ENCODE results near the gene STK10. TPM values are rescaled to one million over a fixed set of nuclear protein-coding genes. Genes with fewer than 3 reads are reported as not detected.

STK10 gene
- total and polyA plus RNA-seq, 11 donors: 5.5 to 52.9 (median 10.2) TPM

- DNase-seq (no peak), ATAC-seq (no peak)
- intact Hi-C loops (cut with DNase I): loop anchor here in 8 of 10 donors (5.0 to 10.0 kb wide), 6 partner anchors 173 to 588 kb away; partner anchors contain the start of genes UBTD2 (in 5 of the 8) and SH3PXD2B (in 1 of the 8)
- Histone ChIP-seq H3K36me3 (peaks cover 0 to 35% (median 5%) of the 10 kb centered on the region in 9 donors), H3K4me3 (no peak overlapping the region), H3K9me3 (no peaks in the 10 kb centered on the region), H3K4me1 (peaks cover 5 to 81% (median 41%) of the 10 kb centered on the region in 12 donors), H3K27ac (peak overlapping the region in 5 of 12 donors; percentile 52 to 88 (median 78)), H3K27me3 (no peaks in the 10 kb centered on the region)
- no peak for TF ChIP-seq CTCF (IDR thresholded peaks at IDR 0.05)
- TF ChIP-seq POLR2A (IDR thresholded peaks at IDR 0.05): no peak
- WGBS, 4 donors: 68 to 79% (median 72%) methylated on average over 8 of the region's 8 CpGs
These were observed 78.3 kb downstream of the STK10 start for GRCh38 chr5:172109749-172110148.

- ATAC-seq: no peak
- H3K36me3 ChIP-seq: peaks cover 0 to 57% (median 5%) of the 10 kb centered on the region in 9 donors
- peaks cover 5 to 84% (median 55%) of the 10 kb centered on the region in 12 donors for H3K4me1 ChIP-seq
- intact Hi-C loops (cut with DNase I): loop anchor here (1.0 to 10.0 kb wide), 8 partner anchors 81 to 590 kb away; partner anchors contain the start of genes STK10 (in 7 of the 10) and UBTD2 (in 4 of the 10)
- WGBS, 4 donors: 40 to 42% (median 40%) methylated on average over 13 of the region's 13 CpGs
- H3K9me3 ChIP-seq: no peaks in the 10 kb centered on the region
- peak overlapping the region in 1 of 12 donors; percentile 32 for H3K27ac ChIP-seq
- peak in 1 of 5 donors; percentile 3 for DNase-seq
- H3K27me3 ChIP-seq: no peaks in the 10 kb centered on the region
- peak overlapping the region in 5 of 12 donors; percentile 29 to 46 (median 41) for H3K4me3 ChIP-seq
- TF ChIP-seq POLR2A (IDR thresholded peaks at IDR 0.05) (no peak), CTCF (IDR thresholded peaks at IDR 0.05) (no peak)
These were observed 80.5 kb downstream of the STK10 start for GRCh38 chr5:172107571-172107970.

- TF ChIP-seq POLR2A (IDR thresholded peaks at IDR 0.05) (no peak), CTCF (IDR thresholded peaks at IDR 0.05) (peak; percentile 84 to 99 (median 90))
- Histone ChIP-seq H3K4me1 (peaks cover 2 to 83% (median 55%) of the 10 kb centered on the region in 12 donors), H3K27me3 (no peaks in the 10 kb centered on the region), H3K36me3 (peaks cover 0 to 65% (median 6%) of the 10 kb centered on the region in 9 donors), H3K4me3 (peak overlapping the region in 9 of 12 donors; percentile 9 to 46 (median 29)), H3K27ac (peak overlapping the region in 1 of 12 donors; percentile 32), H3K9me3 (no peaks in the 10 kb centered on the region)
- DNase-seq (peak in 4 of 5 donors; percentile 42 to 82 (median 58)), ATAC-seq (peak in 3 of 4 donors; percentile 21 to 27 (median 26))
- WGBS, 4 donors: 19 to 32% (median 30%) methylated on average over 24 to 39 of the region's 39 CpGs
- intact Hi-C loops (cut with DNase I): loop anchor here (1.0 to 10.0 kb wide), 8 partner anchors 82 to 591 kb away; partner anchors contain the start of genes STK10 (in 7 of the 10) and UBTD2 (in 4 of the 10)
These were observed 81.3 kb downstream of the STK10 start for GRCh38 chr5:172106511-172107356.

GRCh38 chr5:172105811-172106210 lies 82.2 kb downstream of the STK10 start:
- Histone ChIP-seq H3K4me1 (peaks cover 0 to 73% (median 46%) of the 10 kb centered on the region in 12 donors), H3K36me3 (peaks cover 0 to 74% (median 6%) of the 10 kb centered on the region in 9 donors), H3K9me3 (no peaks in the 10 kb centered on the region), H3K27me3 (no peaks in the 10 kb centered on the region), H3K27ac (no peak overlapping the region), H3K4me3 (no peak overlapping the region)
- peak in 2 of 5 donors; percentile 18 to 33 for DNase-seq
- TF ChIP-seq POLR2A (IDR thresholded peaks at IDR 0.05) (no peak), CTCF (IDR thresholded peaks at IDR 0.05) (no peak)
- intact Hi-C loops (cut with DNase I): loop anchor here (2.0 to 10.0 kb wide), 7 partner anchors 83 to 591 kb away; partner anchors contain the start of genes STK10 (in 8 of the 10) and UBTD2 (in 4 of the 10)
- WGBS, 4 donors: 89 to 98% (median 95%) methylated on average over 14 of the region's 14 CpGs
- no peak for ATAC-seq
